HepG2 (cell line): ENCODE results near the gene ERC1. TPM values are rescaled to one million over a fixed set of nuclear protein-coding genes. Genes with fewer than 3 reads are reported as not detected.

Experiments used
- ASH2L ChIP-seq: fragments of 300-600, 200-600 bp; sonication (generic); IDR thresholded peaks from 2 replicates; pipeline ENCODE4 v1.7.0; 2017; ENCODE audit warnings: low read depth, mild to moderate bottlenecking, moderate library complexity, mixed read lengths, low read length; ENCODE audit not compliant: insufficient read length
- BRD4 ChIP-seq: sonication (generic); formaldehyde crosslinking; IDR thresholded peaks from 2 replicates; pipeline ENCODE4 v1.4.0; 2020; ENCODE audit warnings: missing genetic modification reagents
- EZH2 ChIP-seq: conservative IDR thresholded peaks from 2 replicates; pipeline ENCODE4 v1.6.1; 2012; ENCODE audit warnings: mild to moderate bottlenecking, low read depth, low read length, moderate library complexity
- FOXC1 ChIP-seq: sonication (generic); formaldehyde crosslinking; IDR thresholded peaks from 2 replicates; pipeline ENCODE4 v1.8.0; 2022; ENCODE audit warnings: mild to moderate bottlenecking, missing genetic modification reagents, borderline replicate concordance
- GTF3A ChIP-seq: sonication (generic); formaldehyde crosslinking; conservative IDR thresholded peaks from 2 replicates; pipeline ENCODE4 v1.4.0; 2020; ENCODE audit warnings: mild to moderate bottlenecking, missing genetic modification reagents
- HMG20A ChIP-seq: IDR thresholded peaks from 2 replicates; pipeline ENCODE4 v1.6.1; 2016; ENCODE audit warnings: borderline replicate concordance
- IRF1 ChIP-seq: sonication (generic); formaldehyde crosslinking; IDR thresholded peaks from 2 replicates; pipeline ENCODE4 v1.4.0; 2020; ENCODE audit warnings: low read depth, mild to moderate bottlenecking, missing genetic modification reagents
- MED1 ChIP-seq: sonication (generic); formaldehyde crosslinking; IDR thresholded peaks from 2 replicates; pipeline ENCODE4 v1.4.0; 2020; ENCODE audit warnings: missing genetic modification reagents
- MED8 ChIP-seq: sonication (generic); formaldehyde crosslinking; IDR thresholded peaks from 2 replicates; pipeline ENCODE4 v1.8.1; 2023; ENCODE audit warnings: mild to moderate bottlenecking, missing genetic modification reagents; ENCODE audit not compliant: insufficient replicate concordance
- TFDP1 ChIP-seq: IDR thresholded peaks from 2 replicates; pipeline ENCODE4 v1.6.1; 2016; ENCODE audit warnings: missing compliant biosample characterization, missing genetic modification reagents, borderline replicate concordance
- THYN1 ChIP-seq: sonication (generic); formaldehyde crosslinking; IDR thresholded peaks from 2 replicates; pipeline ENCODE4 v1.8.1; 2023; ENCODE audit warnings: low read depth, mild to moderate bottlenecking, moderate library complexity, missing genetic modification reagents, borderline replicate concordance
- TRIM22 ChIP-seq: fragments of 450-650 bp; IDR thresholded peaks from 2 replicates; pipeline ENCODE4 v1.6.1; 2017
- ZBTB43 ChIP-seq: sonication (generic); formaldehyde crosslinking; conservative IDR thresholded peaks from 2 replicates; pipeline ENCODE4 v1.4.0; 2020; ENCODE audit warnings: missing genetic modification reagents
- ZKSCAN1 ChIP-seq: fragments of 150-350 bp; IDR thresholded peaks from 2 replicates; pipeline ENCODE4 v1.6.1; 2014; ENCODE audit warnings: low read length
- ZNF142 ChIP-seq: sonication (generic); formaldehyde crosslinking; IDR thresholded peaks from 2 replicates; pipeline ENCODE4 v1.4.0; 2020; ENCODE audit warnings: missing genetic modification reagents
- ZNF296 ChIP-seq: sonication (generic); formaldehyde crosslinking; conservative IDR thresholded peaks from 2 replicates; pipeline ENCODE4 v1.5.0; 2020; ENCODE audit warnings: mild to moderate bottlenecking, missing genetic modification reagents
- ZNF3 ChIP-seq: IDR thresholded peaks from 2 replicates; pipeline ENCODE4 v1.7.0; 2017; ENCODE audit warnings: inconsistent platforms
- ZNF781 ChIP-seq: sonication (generic); formaldehyde crosslinking; IDR thresholded peaks from 2 replicates; pipeline ENCODE4 v1.5.1; 2020; ENCODE audit warnings: borderline replicate concordance, mild to moderate bottlenecking, missing genetic modification reagents; ENCODE audit errors: not compliant biosample characterization
- ZSCAN22 ChIP-seq: sonication (generic); formaldehyde crosslinking; IDR thresholded peaks from 2 replicates; pipeline ENCODE4 v1.4.0; 2020; ENCODE audit warnings: mild to moderate bottlenecking, missing genetic modification reagents
- polyA plus RNA-seq, 8 experiments: library from polyadenylated mRNA; depleted of rRNA in 3 of 8; stranded (reverse) in 7 of 8; unstranded in 1 of 8; fragments of >200 nt; fragmentation: Illumina TruSeq in 4 of 8; extraction: Trizol in 4 of 8; gene quantifications; 2 replicates each; pipeline versions ENCODE4 v1.2.1 to v1.2.3, GENCODE V29; 2011 to 2016; ENCODE audit warnings: low read depth in 4 of 8, missing spikeins in 1 of 8, mixed read lengths in 1 of 8; ENCODE audit not compliant: insufficient read depth in 1 of 8
- total RNA-seq, 5 experiments: library from RNA; depleted of rRNA; stranded (reverse); fragments of >200 nt; fragmentation: Illumina TruSeq; extraction: Trizol; gene quantifications; 2 replicates each; pipeline ENCODE4 v1.2.3, GENCODE V29; 2016; ENCODE audit warnings: low read depth in 1 of 5

ERC1 gene
- total and polyA plus RNA-seq, 2 of the 13 experiments (the other 11 are each of a cell fraction or from before 2014, with no cell fraction given), result 6.1 to 12.4 TPM

GRCh38 chr12:1054117-1054870, 63.3 kb downstream of the ERC1 start (continued):
- no peak; the same call in 1 of the 2 replicates for TF ChIP-seq HMG20A (CRISPR knock-in tag)
- TF ChIP-seq ZBTB43 (CRISPR knock-in tag), result no peak
- TF ChIP-seq ZNF296 (CRISPR knock-in tag), result no peak
- TF ChIP-seq ZSCAN22 (CRISPR knock-in tag), result no peak
- TF ChIP-seq GTF3A (CRISPR knock-in tag), result no peak
- TF ChIP-seq TRIM22, result no peak
- TF ChIP-seq THYN1 (CRISPR knock-in tag), result no peak
- TF ChIP-seq ZNF781, result no peak
- TF ChIP-seq ZNF3 (CRISPR knock-in tag), result peak; percentile 53; the same call in 1 of the 2 replicates
- TF ChIP-seq BRD4 (CRISPR knock-in tag), result no peak
- TF ChIP-seq ZKSCAN1, result no peak
- TF ChIP-seq ZNF142 (CRISPR knock-in tag), result no peak
- no peak for TF ChIP-seq MED1 (CRISPR knock-in tag)
- TF ChIP-seq IRF1 (CRISPR knock-in tag), result no peak
- no peak for TF ChIP-seq ASH2L
- TF ChIP-seq EZH2, result no peak
- no peak for TF ChIP-seq FOXC1 (CRISPR knock-in tag)
- no peak for TF ChIP-seq TFDP1 (CRISPR knock-in tag)
- TF ChIP-seq MED8 (CRISPR knock-in tag), result no peak
